ENCODE results near the gene UCN3.
"Not testable (repeated sequence)": the region's sequence is repeated elsewhere in the genome, so short reads cannot be mapped to it uniquely, and the experiment has no call there.

The UCN3 gene

DNA sequence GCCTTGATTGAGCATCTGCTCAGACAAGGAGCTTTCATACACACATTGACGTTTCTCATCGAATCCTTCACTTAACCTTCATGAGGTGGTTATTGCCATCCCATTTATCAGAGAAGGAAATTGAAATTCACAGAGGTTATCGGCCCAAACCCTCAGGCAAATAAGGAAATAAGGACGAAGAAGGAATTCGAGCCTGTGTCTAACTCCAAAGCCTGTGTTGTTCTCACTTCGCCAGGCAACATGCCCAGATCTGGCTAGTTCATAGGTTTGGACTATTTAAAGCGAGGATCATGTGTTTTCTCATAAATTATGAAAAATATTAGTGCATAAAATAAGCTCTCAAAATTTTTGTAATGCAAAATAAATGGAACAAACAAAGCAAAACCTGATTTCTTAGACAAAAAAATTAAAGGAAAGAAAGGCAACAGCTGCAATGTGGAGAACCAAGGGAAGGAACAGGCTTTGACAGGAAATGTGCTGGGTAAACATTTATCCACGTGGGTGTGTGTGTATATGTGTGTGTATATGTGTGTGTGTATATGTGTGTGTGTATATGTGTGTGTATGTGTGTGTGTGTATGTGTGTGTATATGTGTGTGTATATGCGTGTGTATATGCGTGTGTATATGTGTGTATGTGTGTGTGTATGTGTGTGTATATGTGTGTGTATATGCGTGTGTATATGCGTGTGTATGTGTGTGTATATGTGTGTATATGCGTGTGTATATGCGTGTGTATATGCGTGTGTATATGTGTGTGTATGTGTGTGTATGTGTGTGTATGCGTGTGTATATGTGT, 4.8 kb downstream of the UCN3 start:
- DNase-seq (ENCODE audit: low read depth), result no peak

GRCh38 chr10:5370493-5371352, 6.0 kb downstream of the UCN3 start:
- DNase-seq (ENCODE audit: low read depth), result no peak

DNA sequence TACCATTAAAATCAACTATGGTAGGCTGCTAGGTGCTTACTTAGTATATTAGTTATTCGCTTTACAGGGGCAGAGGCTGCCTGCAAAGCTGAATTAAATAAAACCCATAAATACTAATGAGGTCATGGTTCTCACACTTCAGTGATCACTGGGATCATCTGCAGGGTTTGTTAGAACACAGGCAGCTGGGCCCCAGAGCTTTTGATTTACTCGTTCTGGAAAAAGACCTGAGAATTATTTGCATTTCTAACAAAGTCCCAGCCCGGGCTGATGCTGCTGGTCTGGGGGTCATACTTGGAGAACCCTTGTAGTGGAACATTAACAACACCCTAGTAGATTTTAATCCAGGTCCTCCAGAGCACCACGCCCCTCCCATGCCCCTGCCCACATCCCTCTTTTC, 8.5 kb downstream of the UCN3 start:
- DNase-seq (ENCODE audit: low read depth), result no peak

- no peak for DNase-seq (ENCODE audit: low read depth)
These were observed 9.3 kb downstream of the UCN3 start for GRCh38 chr10:5373891-5374611.

DNA sequence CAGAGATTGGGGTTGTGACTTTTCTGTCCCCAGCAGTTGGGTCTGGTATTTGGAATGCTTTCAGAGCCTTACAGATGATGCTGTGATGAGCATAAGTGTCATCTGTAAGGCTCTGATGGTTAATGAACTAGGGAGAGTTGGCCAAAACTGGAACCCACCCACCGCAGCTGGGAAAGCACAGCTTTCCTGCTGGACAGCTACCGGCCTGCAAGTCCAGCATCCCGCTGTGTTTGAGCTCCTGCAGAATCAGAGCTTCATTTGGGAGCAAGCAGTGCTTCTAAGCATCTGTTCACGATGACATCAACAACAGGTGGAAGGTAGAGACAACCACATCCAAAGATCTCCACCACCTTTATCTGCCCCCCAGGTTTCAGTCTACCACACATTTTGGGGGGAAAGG, 11.7 kb downstream of the UCN3 start:
- no peak for DNase-seq (ENCODE audit: low read depth)

GRCh38 chr10:5379202-5379601, 14.4 kb downstream of the UCN3 start:
- not testable (repeated sequence) for DNase-seq (ENCODE audit: low read depth)

GRCh38 chr10:5380395-5380794, 15.6 kb downstream of the UCN3 start:
- not testable (repeated sequence) for DNase-seq (ENCODE audit: low read depth)

- no peak for DNase-seq (ENCODE audit: low read depth)
These were observed 16.4 kb downstream of the UCN3 start for GRCh38 chr10:5381187-5381586.

DNA sequence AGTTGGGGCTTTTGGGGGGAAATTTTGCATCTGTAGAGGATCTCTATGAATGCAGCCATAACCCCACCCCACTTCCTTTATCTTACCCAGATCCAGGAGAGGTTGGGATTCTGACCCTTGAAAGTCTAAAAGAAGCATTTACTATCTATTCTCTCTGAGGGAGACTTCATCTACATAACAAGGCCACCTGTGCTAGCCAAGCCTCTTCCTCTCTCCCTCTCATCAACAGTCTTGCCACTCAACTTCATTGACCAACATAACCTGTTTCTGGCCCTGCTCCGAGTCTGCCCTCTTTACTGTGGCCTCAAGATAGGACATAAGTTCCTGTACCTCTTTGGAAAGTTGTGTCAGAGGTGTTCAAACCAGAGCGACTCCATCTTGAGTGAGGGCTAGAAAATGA, 20.5 kb downstream of the UCN3 start:
- DNase-seq (ENCODE audit: low read depth), result no peak

GRCh38 chr10:5387169-5387568, 22.4 kb downstream of the UCN3 start:
- no peak for DNase-seq (ENCODE audit: low read depth)

DNA sequence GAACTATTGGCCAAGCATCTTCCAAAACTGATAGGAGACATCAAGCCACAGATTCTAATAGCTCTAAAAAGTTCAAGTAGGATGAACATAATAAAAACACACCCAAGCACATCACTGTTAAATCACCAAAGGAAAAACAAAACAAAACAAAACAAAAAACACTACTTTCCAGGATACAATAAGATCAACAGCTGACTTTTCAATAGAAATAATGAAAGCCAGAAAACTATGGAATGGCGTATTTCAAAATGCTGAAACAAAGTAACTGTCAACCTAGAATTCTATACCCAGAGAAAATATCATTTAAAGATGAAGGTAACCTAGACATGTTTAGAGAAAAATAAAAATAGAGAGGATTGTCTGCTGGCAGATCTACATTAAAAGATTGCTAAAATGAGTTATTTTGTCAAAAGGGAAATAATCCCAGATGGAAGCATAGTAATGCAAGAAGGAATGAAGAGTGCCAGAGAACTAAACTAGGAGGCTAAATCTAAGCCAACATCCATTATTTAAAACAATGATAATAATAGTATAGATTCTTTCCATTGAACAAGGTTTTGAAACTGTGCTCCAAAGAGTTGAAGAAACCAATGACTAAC, 25.9 kb downstream of the UCN3 start:
- DNase-seq (ENCODE audit: low read depth), result no peak

GRCh38 chr10:5391790-5392189, 27.0 kb downstream of the UCN3 start:
- DNase-seq (ENCODE audit: low read depth), result no peak

- DNase-seq (ENCODE audit: low read depth), result no peak
These were observed 28.8 kb downstream of the UCN3 start for GRCh38 chr10:5393529-5393928.

DNA sequence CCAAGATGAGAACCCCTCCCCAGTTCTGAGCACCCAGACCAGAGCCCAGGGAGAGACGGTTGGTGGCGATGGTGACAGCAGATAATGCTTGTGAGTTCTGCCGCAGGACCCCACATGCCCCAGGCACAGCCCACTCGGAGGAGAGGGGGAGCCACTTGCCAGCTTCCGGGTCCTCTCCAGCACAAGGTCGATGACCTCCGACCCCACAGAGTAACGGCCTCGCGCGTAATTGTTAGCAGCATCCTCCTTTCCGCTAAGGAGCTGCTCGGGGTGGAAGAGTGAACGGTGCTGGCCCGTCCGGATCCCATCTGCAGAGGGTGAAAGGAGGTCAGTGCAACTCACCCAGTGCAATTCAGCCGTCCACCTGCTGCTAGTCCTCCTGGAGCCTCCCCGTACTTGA, 30.4 kb downstream of the UCN3 start:
- no peak for DNase-seq (ENCODE audit: low read depth)

- DNase-seq (ENCODE audit: low read depth), result no peak
These were observed 32.0 kb downstream of the UCN3 start for GRCh38 chr10:5396556-5397300.

DNA sequence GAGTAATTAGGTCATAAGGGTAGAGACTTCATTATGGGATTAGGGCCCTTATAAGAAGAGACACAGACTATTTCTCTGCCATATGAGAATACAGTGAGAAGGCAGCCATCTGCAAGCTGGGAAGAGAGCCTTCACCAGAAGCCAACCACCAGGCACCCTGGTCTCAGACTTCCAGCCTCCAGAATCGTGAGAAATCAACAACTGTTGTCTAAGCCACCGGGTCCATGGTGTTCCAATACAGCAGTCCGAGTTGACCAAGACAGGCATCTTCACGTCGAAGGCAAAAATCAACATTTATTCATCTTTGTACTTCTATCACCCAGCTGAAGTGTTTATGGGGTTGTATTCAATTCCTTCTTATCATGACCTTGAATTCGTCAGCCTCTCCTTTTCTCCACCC, 34.6 kb downstream of the UCN3 start:
- no peak for DNase-seq (ENCODE audit: low read depth)

DNA sequence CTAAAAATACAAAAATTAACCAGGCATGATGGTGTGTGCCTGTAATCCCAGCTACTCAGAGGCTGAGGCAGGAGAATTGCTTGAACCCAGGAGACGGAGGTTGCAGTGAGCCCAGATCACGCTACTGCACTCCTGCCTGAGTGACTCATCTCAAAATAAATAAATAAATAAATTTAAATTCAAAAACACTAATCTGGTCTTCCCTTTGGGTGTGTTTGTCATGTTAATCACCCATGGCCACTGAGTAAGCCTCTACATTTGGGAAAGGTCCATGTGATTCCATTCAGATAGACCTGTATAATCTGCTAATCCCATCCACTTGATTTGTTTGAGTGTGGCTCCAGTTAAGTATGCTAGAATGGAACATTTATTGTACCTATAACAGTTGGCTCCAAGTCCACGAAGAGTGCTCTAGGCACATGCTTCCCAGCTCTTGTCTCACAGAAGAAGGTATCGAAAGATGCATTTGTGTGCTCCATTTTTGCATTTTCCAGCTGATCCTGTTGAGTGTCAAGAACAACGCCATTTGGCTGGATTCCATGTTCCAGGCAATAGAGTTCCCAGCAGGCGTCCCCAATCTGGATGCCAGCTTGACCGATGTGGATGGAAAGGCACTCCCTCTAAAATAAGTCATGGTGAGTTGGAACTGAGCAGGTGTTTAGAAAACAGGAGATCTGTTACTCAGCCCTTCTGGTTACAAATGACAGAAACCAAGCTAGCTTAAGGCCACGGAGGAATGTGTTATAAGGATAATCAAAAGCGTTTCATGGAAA, 35.9 kb downstream of the UCN3 start:
- no peak for DNase-seq (ENCODE audit: low read depth)

- no peak for DNase-seq (ENCODE audit: low read depth)
These were observed 38.0 kb downstream of the UCN3 start for GRCh38 chr10:5402798-5403197.

DNA sequence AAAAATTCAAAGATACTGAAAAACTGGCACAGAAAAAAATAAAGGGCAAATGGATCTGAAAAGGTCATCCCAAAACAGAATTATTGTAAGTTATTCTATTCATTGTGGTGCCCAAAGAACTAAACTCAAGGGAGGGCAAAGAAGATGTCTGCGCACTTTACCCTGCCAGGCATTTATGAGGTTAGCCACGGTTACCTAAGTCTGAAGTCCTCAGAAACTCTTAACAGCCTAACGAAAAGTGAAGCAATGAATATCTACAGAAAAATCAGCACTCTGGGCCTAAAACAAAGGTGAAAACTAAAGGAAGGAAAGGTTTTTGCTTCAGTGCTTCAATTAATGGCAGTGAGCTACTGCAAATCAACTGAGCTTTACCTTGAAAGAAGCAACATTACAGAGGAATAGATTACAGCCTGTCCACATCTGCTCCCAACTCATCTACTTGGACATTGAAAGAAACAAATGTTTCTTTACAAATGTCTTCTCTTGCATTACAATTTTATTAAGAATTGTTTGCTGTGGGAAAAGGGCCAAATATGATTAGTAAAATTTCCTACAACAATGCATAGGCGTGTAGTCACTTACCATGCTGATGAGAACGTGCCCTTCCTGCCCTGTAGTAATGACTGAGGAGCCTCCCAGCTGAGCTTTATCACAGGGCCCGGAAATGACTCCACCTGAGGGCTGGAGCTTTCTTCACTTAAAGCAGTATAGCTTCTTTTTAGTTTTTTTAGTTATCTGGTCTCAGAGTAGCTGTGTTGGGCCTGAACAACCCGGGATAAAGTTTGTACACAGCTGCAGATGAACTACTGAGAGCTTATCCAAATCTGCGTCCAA, 39.7 kb downstream of the UCN3 start, which contains the start of gene TUBAL3:
Gene TUBAL3 (minus strand): TSS at position 621 of the 834 bp plus-strand sequence. CDS start 36 bp downstream, at position 585.
- no peak for DNase-seq (ENCODE audit: low read depth)

- no peak for DNase-seq (ENCODE audit: low read depth)
These were observed 42.2 kb downstream of the UCN3 start for GRCh38 chr10:5406918-5407317.
